ENCODE measurements around the gene SNX25. TPM values are rescaled to one million over a fixed set of nuclear protein-coding genes. Genes with fewer than 3 reads are reported as not detected.

SNX25 gene
- total RNA-seq, 2 experiments from 2014 or later: 16.2 to 16.9 TPM

DNA sequence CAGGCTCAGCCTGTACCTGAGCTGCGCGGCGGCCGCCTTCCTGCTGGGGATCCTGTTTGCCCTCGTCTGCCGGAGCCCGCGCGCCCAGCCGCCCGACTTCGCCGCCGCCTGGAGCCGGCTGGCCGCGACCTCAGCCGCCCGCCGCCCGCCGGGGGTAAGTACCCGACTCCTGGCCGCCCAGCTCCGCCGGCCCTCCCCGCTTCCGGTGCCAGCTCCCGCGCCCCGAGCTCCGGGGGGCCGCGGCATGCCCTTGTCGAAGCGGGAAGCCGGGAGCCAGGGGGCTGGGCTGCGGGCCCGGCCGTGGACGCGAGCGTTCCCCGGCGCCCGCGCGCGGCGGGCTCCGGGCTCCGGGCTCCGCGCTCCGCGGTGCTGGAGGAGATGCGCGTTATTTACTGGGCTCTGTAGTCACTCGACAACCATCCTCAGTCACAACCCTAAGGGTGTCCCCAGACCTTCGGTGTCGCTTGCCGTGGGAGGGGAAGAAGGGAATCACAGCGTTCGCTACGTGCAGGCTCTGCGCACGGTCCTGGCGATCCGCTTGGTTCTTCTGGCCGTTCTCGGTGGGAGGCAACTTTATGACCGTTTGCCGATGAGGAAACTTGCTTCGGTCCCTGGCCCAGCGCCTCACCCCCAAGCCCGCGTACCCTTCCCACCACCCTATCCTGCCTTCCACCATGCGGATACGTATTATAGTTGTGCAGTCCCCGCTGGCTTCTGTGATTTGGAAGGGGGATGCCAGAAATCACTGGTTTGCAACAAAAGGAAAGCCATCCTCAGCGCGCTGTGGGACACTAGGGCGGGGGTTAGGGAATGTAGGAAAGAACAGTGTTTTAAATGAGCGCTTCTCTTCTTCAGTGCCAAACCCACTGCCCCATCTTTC, 944 bp downstream of the SNX25 start:
- no peaks in the 10 kb centered on the region for H3K27me3 Mint-ChIP-seq
- ATAC-seq: peak; percentile 22

GRCh38 chr4:185211035-185211434, 1.6 kb downstream of the SNX25 start:
- CTCF ChIA-PET: no interaction called here
- Mint-ChIP-seq H3K27me3 (no peaks in the 10 kb centered on the region), H3K4me3 (peak overlapping the region; percentile 85), H3K27ac (peak overlapping the region; percentile 83), H3K9me3 (ENCODE audit: low read depth) (no peaks in the 10 kb centered on the region), H3K36me3 (peaks cover 1% of the 10 kb centered on the region), H3K4me1 (peaks cover 27% of the 10 kb centered on the region)
- ATAC-seq (no peak), DNase-seq (no peak)

More for the DNA sequence above, 944 bp downstream of the SNX25 start:
- Mint-ChIP-seq H3K4me3 (peak overlapping the region; percentile 85), H3K9me3 (ENCODE audit: low read depth) (no peaks in the 10 kb centered on the region), H3K27ac (peak overlapping the region; percentile 83), H3K36me3 (peaks cover 1% of the 10 kb centered on the region), H3K4me1 (peaks cover 32% of the 10 kb centered on the region)
- DNase-seq: peak; percentile 56
- CTCF ChIA-PET: interaction anchor here (1.1 to 2.2 kb wide), 3 partner anchors 16 to 185 kb away, joined by 3 to 8 read pairs (median 5); partner anchors contain the start of genes ANKRD37 and LRP2BP

- Mint-ChIP-seq H3K27ac (no peak overlapping the region), H3K4me1 (peaks cover 29% of the 10 kb centered on the region), H3K9me3 (ENCODE audit: low read depth) (no peaks in the 10 kb centered on the region), H3K4me3 (peak overlapping the region; percentile 85), H3K27me3 (no peaks in the 10 kb centered on the region), H3K36me3 (peaks cover 1% of the 10 kb centered on the region)
- CTCF ChIA-PET: no interaction called here
- DNase-seq: no peak
- no peak for ATAC-seq
Measured at GRCh38 chr4:185211641-185212040, 2.2 kb downstream of the SNX25 start.

DNA sequence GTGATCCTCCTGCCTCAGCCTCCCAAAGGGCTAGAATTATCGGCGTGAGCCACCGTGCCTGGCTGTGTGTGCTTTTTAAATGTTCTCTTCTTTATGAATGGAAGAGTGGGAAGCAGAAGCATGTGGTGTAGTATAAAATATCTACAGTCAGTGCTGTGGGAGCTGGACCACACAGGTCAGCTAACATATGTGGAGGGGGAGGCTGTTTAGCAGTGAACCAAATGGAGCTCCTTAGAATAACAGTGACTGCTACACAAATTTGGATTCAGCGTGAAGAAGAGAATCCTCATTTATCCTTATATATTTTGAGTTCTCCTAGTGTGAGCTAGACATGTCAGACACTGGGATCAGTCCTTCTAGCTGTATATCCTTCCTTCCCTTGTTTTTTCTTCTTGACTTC, 3.2 kb downstream of the SNX25 start:
- Mint-ChIP-seq H3K9me3 (ENCODE audit: low read depth) (no peaks in the 10 kb centered on the region), H3K4me1 (peaks cover 32% of the 10 kb centered on the region), H3K4me3 (no peak overlapping the region), H3K27me3 (no peaks in the 10 kb centered on the region), H3K36me3 (peaks cover 1% of the 10 kb centered on the region), H3K27ac (no peak overlapping the region)
- ATAC-seq (no peak), DNase-seq (no peak)
- CTCF ChIA-PET: no interaction called here

DNA sequence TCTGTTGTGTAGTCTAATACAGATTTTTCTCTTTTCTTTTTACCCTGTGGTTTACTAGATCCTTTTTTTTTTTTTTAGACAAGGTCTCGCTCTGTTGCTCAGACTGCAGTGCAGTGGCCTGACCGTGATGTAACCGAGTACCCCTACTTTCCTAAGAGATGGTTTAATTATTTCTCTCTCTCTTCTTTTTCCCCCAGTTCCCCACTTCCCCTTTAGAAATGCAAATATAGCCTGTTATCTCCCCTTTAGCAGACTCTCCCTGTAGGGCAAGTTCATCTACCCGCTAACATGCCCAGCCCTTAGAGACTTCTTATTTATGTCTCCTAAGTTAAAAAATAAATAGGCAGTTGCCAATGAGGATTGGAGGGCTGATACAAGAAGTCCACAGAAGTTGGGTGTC, 4.5 kb downstream of the SNX25 start:
- H3K4me1 Mint-ChIP-seq: peaks cover 27% of the 10 kb centered on the region
- DNase-seq (no peak), ATAC-seq (no peak)
- CTCF ChIA-PET: no interaction called here
- no peaks in the 10 kb centered on the region for H3K9me3 Mint-ChIP-seq (ENCODE audit: low read depth)
- H3K36me3 Mint-ChIP-seq: peaks cover 1% of the 10 kb centered on the region
- H3K4me3 Mint-ChIP-seq: no peak overlapping the region
- peak overlapping the region; percentile 18 for H3K27ac Mint-ChIP-seq
- no peaks in the 10 kb centered on the region for H3K27me3 Mint-ChIP-seq

DNA sequence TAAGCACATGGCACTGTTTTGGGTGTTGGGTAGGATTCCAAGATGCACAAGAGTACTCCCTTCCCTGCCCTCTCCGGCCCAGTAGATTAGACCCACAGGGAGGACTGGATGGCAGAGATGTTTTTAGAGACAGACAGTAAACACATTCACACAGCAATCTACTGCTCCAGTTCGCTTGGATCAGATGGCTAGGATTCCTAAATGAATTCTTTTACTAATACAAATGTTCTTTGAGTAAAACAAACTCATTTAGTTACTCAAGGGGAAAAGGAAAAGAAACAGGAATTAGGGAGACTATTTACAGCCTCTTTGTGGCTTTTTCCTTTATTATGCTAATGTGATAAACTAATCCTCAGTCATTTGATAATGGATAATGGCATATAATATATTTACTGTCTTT, 5.9 kb downstream of the SNX25 start:
- H3K9me3 Mint-ChIP-seq (ENCODE audit: low read depth): no peaks in the 10 kb centered on the region
- peaks cover 27% of the 10 kb centered on the region for H3K4me1 Mint-ChIP-seq
- no peak overlapping the region for H3K27ac Mint-ChIP-seq
- ATAC-seq: no peak
- peaks cover 1% of the 10 kb centered on the region for H3K36me3 Mint-ChIP-seq
- no peak overlapping the region for H3K4me3 Mint-ChIP-seq
- CTCF ChIA-PET: no interaction called here
- no peak for DNase-seq
- no peaks in the 10 kb centered on the region for H3K27me3 Mint-ChIP-seq

GRCh38 chr4:185217408-185217975, 8.1 kb downstream of the SNX25 start:
- H3K27ac Mint-ChIP-seq: no peak overlapping the region
- no peak overlapping the region for H3K4me3 Mint-ChIP-seq

DNA sequence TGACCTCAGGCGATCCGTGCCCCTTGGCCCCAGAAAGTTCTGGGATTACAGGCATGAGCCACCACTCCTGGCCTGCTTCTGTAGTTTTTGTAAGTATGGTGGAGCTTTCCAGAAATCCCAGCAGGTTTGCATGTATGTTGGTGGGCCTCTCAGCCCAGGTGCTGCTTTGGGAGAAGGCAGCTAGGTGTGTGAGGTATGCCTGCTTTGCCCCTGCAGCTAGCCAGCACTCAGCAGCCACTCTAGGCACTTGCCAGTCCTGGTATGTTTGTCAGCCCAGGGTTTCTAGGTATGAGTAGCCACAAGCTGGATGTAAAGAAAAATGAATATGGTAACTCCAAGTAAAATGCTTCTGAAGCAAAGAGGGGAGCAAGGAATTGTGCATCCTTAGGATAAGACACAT, 8.9 kb downstream of the SNX25 start:
- no peak overlapping the region for H3K27ac Mint-ChIP-seq
- no peaks in the 10 kb centered on the region for H3K9me3 Mint-ChIP-seq (ENCODE audit: low read depth)
- no peaks in the 10 kb centered on the region for H3K27me3 Mint-ChIP-seq
- ATAC-seq (no peak), DNase-seq (no peak)
- peaks cover 8% of the 10 kb centered on the region for H3K4me1 Mint-ChIP-seq
- CTCF ChIA-PET: no interaction called here
- no peak overlapping the region for H3K4me3 Mint-ChIP-seq
- H3K36me3 Mint-ChIP-seq: peaks cover 6% of the 10 kb centered on the region

More at GRCh38 chr4:185217408-185217975, 8.1 kb downstream of the SNX25 start:
- no peak for DNase-seq
- H3K27me3 Mint-ChIP-seq: no peaks in the 10 kb centered on the region
- peaks cover 7% of the 10 kb centered on the region for H3K36me3 Mint-ChIP-seq
- CTCF ChIA-PET: no interaction called here
- no peak for ATAC-seq
- H3K9me3 Mint-ChIP-seq (ENCODE audit: low read depth): no peaks in the 10 kb centered on the region
- peaks cover 9% of the 10 kb centered on the region for H3K4me1 Mint-ChIP-seq

DNA sequence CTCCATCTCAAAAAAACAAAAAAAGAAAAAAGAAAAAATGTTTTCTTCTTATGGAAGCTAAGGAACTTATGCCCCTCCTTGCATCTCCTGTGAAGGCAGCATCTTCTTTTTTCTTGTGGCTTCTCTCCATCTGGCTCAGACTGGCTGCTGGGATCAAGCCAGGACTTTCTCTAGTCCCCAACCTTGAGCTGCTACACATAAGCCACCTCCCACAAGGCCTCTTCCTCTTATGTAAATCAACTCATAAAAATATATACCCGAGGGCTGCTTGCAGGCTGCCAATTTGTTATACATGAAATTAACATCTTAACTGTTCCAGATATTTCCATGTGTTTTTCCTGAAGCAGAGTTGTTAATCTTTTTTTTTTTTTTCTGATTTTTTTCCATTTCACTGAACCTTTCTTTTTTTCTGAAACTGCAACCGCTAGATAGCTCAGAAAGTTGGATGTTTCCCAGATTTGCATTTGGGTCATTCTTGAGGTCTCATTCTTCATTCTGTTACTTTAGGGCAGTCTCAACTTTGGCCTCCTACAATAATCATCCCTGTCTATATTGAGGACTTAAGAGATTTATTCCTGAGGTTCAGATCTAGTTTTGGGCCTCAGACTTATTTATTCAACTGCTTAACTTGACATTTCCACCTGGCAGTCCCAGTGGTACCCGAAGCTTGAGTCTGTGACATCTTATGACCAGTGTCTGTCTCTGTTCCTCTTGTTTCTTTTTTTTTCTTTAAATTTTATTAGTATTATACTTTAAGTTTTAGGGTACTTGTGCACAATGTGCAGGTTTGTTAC, 10.3 kb downstream of the SNX25 start:
- no peaks in the 10 kb centered on the region for H3K9me3 Mint-ChIP-seq (ENCODE audit: low read depth)
- CTCF ChIA-PET: no interaction called here
- no peak for ATAC-seq
- peaks cover 8% of the 10 kb centered on the region for H3K4me1 Mint-ChIP-seq
- no peaks in the 10 kb centered on the region for H3K27me3 Mint-ChIP-seq
- DNase-seq: no peak
- H3K36me3 Mint-ChIP-seq: peaks cover 6% of the 10 kb centered on the region
- H3K27ac Mint-ChIP-seq: no peak overlapping the region
- no peak overlapping the region for H3K4me3 Mint-ChIP-seq

- DNase-seq (no peak), ATAC-seq (no peak)
- H3K36me3 Mint-ChIP-seq: peaks cover 6% of the 10 kb centered on the region
- CTCF ChIA-PET: no interaction called here
- H3K4me1 Mint-ChIP-seq: peaks cover 4% of the 10 kb centered on the region
- no peak overlapping the region for H3K4me3 Mint-ChIP-seq
- H3K27ac Mint-ChIP-seq: no peak overlapping the region
- H3K27me3 Mint-ChIP-seq: no peaks in the 10 kb centered on the region
- H3K9me3 Mint-ChIP-seq (ENCODE audit: low read depth): no peaks in the 10 kb centered on the region
Measured at GRCh38 chr4:185221491-185221890, 12.1 kb downstream of the SNX25 start.

DNA sequence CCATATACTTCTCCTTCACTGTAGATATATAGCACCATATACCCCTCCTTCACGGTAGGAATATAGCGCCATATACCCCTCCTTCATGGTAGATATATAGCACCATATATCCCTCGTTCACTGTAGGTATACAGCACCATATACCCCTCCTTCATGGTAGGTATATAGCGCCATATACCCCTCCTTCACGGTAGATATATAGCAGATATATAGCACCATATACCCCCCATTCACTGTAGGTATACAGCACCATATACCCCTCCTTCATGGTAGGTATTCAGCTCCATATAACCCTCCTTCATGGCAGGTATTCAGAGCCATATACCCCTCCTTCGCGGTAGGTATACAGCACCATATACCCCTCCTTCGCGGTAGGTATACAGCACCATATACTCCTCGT, 12.5 kb downstream of the SNX25 start:
- Mint-ChIP-seq H3K4me1 (peaks cover 1% of the 10 kb centered on the region), H3K27me3 (no peaks in the 10 kb centered on the region), H3K36me3 (peaks cover 6% of the 10 kb centered on the region), H3K27ac (no peak overlapping the region), H3K9me3 (ENCODE audit: low read depth) (no peaks in the 10 kb centered on the region), H3K4me3 (no peak overlapping the region)
- ATAC-seq (no peak), DNase-seq (no peak)
- CTCF ChIA-PET: no interaction called here

- CTCF ChIA-PET: no interaction called here
- no peaks in the 10 kb centered on the region for H3K27me3 Mint-ChIP-seq
Measured at GRCh38 chr4:185222598-185222997, 13.2 kb downstream of the SNX25 start.

GRCh38 chr4:185224597-185224996, 15.2 kb downstream of the SNX25 start:
- H3K27ac Mint-ChIP-seq: no peak overlapping the region
- CTCF ChIA-PET: no interaction called here
- H3K4me3 Mint-ChIP-seq: no peak overlapping the region
- H3K9me3 Mint-ChIP-seq (ENCODE audit: low read depth): no peaks in the 10 kb centered on the region
- no peak for DNase-seq
- no peaks in the 10 kb centered on the region for H3K27me3 Mint-ChIP-seq
- peaks cover 6% of the 10 kb centered on the region for H3K36me3 Mint-ChIP-seq
- H3K4me1 Mint-ChIP-seq: peaks cover under 1% of the 10 kb centered on the region
- no peak for ATAC-seq

More at GRCh38 chr4:185222598-185222997, 13.2 kb downstream of the SNX25 start:
- DNase-seq (no peak), ATAC-seq (no peak)
- Mint-ChIP-seq H3K9me3 (ENCODE audit: low read depth) (no peaks in the 10 kb centered on the region), H3K4me3 (no peak overlapping the region), H3K36me3 (peaks cover 6% of the 10 kb centered on the region), H3K27ac (no peak overlapping the region), H3K4me1 (peaks cover 1% of the 10 kb centered on the region)

Measured in activated CD8-positive, alpha-beta memory T cell treated with anti-CD3 and anti-CD28 coated beads, Interleukin-2, amount 10 ng/mL, durations not matched to agents 7 days and 5 days (primary cell).